ENCODE data around the gene KLHL24. TPM values are rescaled to one million over a fixed set of nuclear protein-coding genes. Genes with fewer than 3 reads are reported as not detected.

KLHL24 gene
- total and polyA plus RNA-seq, 2 of the 4 experiments (the other 2 are of a cell fraction), result 5.7 to 25.6 TPM

DNA sequence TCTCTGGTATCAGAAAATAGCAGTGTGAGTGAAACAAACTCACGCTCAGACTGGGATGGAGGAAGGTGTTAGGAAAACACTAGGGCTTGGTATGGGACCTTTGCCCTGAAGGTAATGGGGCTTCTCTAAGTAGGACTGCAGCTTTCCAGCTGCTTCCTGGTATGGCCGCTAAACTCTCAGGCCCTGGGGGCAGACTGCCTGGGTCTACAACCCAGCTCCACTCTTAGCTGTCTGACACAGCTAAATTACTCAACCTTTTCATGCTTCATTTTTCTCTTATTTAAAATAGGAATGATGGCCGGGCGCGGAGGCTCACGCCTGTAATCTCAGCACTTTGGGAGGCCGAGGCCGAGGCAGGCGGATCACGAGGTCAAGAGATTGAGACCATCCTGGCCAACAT lies 57.0 kb downstream of the KLHL24 start:
- H2BK20ac ChIP-seq (ENCODE audit: low read depth, low read length), result no peak overlapping the region
- no peak overlapping the region for H3K56ac ChIP-seq (ENCODE audit: extremely low read depth, insufficient read depth, low read length)
- no peak overlapping the region for H4K91ac ChIP-seq (ENCODE audit: insufficient read depth, low read depth, low read length)
- no peak overlapping the region for H2AK5ac ChIP-seq (ENCODE audit: low read depth, low read length)
- no peak overlapping the region for H3K4ac ChIP-seq (ENCODE audit: low read depth, low read length)
- no peak overlapping the region for H2AFZ ChIP-seq (replicated peaks; ENCODE audit: low read length, poor library complexity)
- ATAC-seq (ENCODE audit: low read depth) (no peak), DNase-seq (no peak)
- H4K5ac ChIP-seq (ENCODE audit: low read depth, low read length), result no peak overlapping the region
- CTCF ChIA-PET, result no interaction called here
- H2BK15ac ChIP-seq (ENCODE audit: low read depth, low read length), result no peak overlapping the region
- no TSS peak for BruUV-seq (replicated peaks)
- dilution Hi-C loops (cut with HindIII; ENCODE audit: low sequenced_read_pairs, unreplicated experiment) (no loop called here), in situ Hi-C loops (cut with MboI; ENCODE audit: low sequenced_read_pairs) (no loop called here), intact Hi-C loops (cut with micrococcal nuclease) (no loop called here)
- H3K9me3 ChIP-seq (ENCODE audit: control insufficient read depth, insufficient read depth, low read length), result no peaks in the 10 kb centered on the region
- no peak overlapping the region for H3K18ac ChIP-seq (ENCODE audit: low read depth, low read length)
- no peak overlapping the region for H3K4me3 ChIP-seq (ENCODE audit: insufficient read depth, low read depth, low read length)
- no peak overlapping the region for H2BK5ac ChIP-seq (ENCODE audit: low read depth, low read length, poor library complexity, severe bottlenecking)
- no peaks in the 10 kb centered on the region for H3K36me3 ChIP-seq (ENCODE audit: control insufficient read depth, insufficient read depth, low read length)
- H3K9me1 ChIP-seq (ENCODE audit: insufficient read depth, low read length), result no peaks in the 10 kb centered on the region
- peaks cover 2% of the 10 kb centered on the region; the same call in 1 of the 2 replicates for H3K4me1 ChIP-seq (ENCODE audit: control insufficient read depth, insufficient read depth, low read length)
- H3K14ac ChIP-seq (replicated peaks; ENCODE audit: low read depth, low read length), result no peak overlapping the region
- H3K27ac ChIP-seq (ENCODE audit: insufficient read depth, low read length), result no peak overlapping the region
- H3K9ac ChIP-seq (ENCODE audit: low read depth, low read length), result no peak overlapping the region
- H2BK120ac ChIP-seq (ENCODE audit: low read depth, low read length), result no peak overlapping the region
- POLR2A ChIA-PET (ENCODE audit: unreplicated experiment), result no interaction called here
- TF ChIP-seq CEBPB (IDR thresholded peaks at IDR 0.05; ENCODE audit: low read depth, low read length), result no peak
- TF ChIP-seq, protein P1, sequence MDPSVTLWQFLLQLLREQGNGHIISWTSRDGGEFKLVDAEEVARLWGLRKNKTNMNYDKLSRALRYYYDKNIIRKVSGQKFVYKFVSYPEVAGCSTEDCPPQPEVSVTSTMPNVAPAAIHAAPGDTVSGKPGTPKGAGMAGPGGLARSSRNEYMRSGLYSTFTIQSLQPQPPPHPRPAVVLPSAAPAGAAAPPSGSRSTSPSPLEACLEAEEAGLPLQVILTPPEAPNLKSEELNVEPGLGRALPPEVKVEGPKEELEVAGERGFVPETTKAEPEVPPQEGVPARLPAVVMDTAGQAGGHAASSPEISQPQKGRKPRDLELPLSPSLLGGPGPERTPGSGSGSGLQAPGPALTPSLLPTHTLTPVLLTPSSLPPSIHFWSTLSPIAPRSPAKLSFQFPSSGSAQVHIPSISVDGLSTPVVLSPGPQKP (IDR thresholded peaks at IDR 0.05; ENCODE audit: borderline replicate concordance, low read depth, low read length), result no peak
- TF ChIP-seq, protein P2, sequence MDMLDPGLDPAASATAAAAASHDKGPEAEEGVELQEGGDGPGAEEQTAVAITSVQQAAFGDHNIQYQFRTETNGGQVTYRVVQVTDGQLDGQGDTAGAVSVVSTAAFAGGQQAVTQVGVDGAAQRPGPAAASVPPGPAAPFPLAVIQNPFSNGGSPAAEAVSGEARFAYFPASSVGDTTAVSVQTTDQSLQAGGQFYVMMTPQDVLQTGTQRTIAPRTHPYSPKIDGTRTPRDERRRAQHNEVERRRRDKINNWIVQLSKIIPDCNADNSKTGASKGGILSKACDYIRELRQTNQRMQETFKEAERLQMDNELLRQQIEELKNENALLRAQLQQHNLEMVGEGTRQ (IDR thresholded peaks at IDR 0.05; ENCODE audit: low read depth, low read length), result no peak
- no peak for TF ChIP-seq CHD1 (IDR thresholded peaks at IDR 0.05; ENCODE audit: low read depth, low read length)
- TF ChIP-seq, protein P3, sequence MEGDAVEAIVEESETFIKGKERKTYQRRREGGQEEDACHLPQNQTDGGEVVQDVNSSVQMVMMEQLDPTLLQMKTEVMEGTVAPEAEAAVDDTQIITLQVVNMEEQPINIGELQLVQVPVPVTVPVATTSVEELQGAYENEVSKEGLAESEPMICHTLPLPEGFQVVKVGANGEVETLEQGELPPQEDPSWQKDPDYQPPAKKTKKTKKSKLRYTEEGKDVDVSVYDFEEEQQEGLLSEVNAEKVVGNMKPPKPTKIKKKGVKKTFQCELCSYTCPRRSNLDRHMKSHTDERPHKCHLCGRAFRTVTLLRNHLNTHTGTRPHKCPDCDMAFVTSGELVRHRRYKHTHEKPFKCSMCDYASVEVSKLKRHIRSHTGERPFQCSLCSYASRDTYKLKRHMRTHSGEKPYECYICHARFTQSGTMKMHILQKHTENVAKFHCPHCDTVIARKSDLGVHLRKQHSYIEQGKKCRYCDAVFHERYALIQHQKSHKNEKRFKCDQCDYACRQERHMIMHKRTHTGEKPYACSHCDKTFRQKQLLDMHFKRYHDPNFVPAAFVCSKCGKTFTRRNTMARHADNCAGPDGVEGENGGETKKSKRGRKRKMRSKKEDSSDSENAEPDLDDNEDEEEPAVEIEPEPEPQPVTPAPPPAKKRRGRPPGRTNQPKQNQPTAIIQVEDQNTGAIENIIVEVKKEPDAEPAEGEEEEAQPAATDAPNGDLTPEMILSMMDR (conservative IDR thresholded peaks at IDR 0.05; ENCODE audit: low read depth, low read length), result no peak
- no peak for TF ChIP-seq NFE2L2 (IDR thresholded peaks at IDR 0.05; ENCODE audit: low read depth, low read length)
- TF ChIP-seq RCOR1 (IDR thresholded peaks at IDR 0.05; ENCODE audit: insufficient replicate concordance, low read length), result no peak
- TF ChIP-seq SMC3 (IDR thresholded peaks at IDR 0.05; ENCODE audit: low read depth, low read length), result no peak
- TF ChIP-seq MXI1 (IDR thresholded peaks at IDR 0.05; ENCODE audit: borderline replicate concordance, low read depth, low read length), result no peak
- WGBS, 2 experiments (ENCODE audit: extremely low coverage in 2 of 2, insufficient read length in 1 of 2), result 80% methylated on average over 1 of the region's 10 CpGs; no CpG with 5 or more reads in 1 of the 2 experiments
- no peak overlapping the region for H4K8ac ChIP-seq (ENCODE audit: low read depth in 2 of 2, low read length in 2 of 2)
- no peaks in the 10 kb centered on the region for H3K27me3 ChIP-seq (ENCODE audit: control insufficient read depth, insufficient read depth, low read length)
- H4K20me1 ChIP-seq (ENCODE audit: insufficient read depth, low read length), result no peaks in the 10 kb centered on the region
- peaks cover 4% of the 10 kb centered on the region in 2 experiments; a peak in 2 of 4 replicates for H3K79me1 ChIP-seq (ENCODE audit: low read depth in 1 of 2, low read length in 2 of 2)
- no peak overlapping the region for H3K23ac ChIP-seq (ENCODE audit: low read depth, low read length)
- no peak overlapping the region for H3K4me2 ChIP-seq (ENCODE audit: low read depth, low read length)
- no peak overlapping the region for H2AK9ac ChIP-seq (replicated peaks; ENCODE audit: low read depth, low read length, poor library complexity)
